Measurements from ENCODE around the gene KCNMB1. TPM values are rescaled to one million over a fixed set of nuclear protein-coding genes. Genes with fewer than 3 reads are reported as not detected.
"Not testable (repeated sequence)": the region's sequence is repeated elsewhere in the genome, so short reads cannot be mapped to it uniquely, and the experiment has no call there.

Gene KCNMB1
- total RNA-seq, 3 donors from 2014 or later, result 1.5 to 59.1 (median 5.5) TPM

DNA sequence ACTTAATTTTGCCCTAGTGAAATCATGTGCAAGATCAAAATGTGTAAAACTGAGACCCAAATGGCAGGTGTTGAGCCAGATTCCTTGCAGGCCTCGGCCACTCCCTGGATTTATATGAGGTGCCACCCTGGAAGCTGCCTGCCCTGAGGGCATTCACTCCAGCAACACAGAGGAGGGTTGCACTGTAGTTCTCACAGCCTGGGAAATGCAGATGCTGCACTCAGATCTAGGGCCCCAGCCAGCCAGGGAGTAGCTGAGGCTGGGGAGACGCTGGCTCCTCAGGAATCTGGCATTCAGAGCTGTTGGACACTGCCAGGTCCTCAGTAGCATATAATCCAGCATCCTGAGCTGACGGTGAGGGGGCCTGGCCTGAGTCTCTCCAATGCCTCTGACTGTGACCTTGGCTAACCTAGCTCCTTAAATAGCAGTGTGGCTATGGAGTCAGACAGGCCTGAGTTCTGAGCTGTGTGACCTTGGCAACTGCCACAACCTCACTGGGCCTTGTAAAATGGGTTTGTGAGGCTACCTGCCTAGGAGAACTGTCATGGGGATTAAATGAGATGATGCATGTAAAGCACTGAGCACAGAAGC lies 8.7 kb downstream of the KCNMB1 start:
- ATAC-seq, result no peak
- no peaks in the 10 kb centered on the region for H3K4me1 ChIP-seq (ENCODE audit: low read depth)
- intact Hi-C loops (cut with DNase I, micrococcal nuclease), result no loop called here
- no peaks in the 10 kb centered on the region for H3K9me3 ChIP-seq
- DNase-seq, result no peak
- TF ChIP-seq, protein P1, sequence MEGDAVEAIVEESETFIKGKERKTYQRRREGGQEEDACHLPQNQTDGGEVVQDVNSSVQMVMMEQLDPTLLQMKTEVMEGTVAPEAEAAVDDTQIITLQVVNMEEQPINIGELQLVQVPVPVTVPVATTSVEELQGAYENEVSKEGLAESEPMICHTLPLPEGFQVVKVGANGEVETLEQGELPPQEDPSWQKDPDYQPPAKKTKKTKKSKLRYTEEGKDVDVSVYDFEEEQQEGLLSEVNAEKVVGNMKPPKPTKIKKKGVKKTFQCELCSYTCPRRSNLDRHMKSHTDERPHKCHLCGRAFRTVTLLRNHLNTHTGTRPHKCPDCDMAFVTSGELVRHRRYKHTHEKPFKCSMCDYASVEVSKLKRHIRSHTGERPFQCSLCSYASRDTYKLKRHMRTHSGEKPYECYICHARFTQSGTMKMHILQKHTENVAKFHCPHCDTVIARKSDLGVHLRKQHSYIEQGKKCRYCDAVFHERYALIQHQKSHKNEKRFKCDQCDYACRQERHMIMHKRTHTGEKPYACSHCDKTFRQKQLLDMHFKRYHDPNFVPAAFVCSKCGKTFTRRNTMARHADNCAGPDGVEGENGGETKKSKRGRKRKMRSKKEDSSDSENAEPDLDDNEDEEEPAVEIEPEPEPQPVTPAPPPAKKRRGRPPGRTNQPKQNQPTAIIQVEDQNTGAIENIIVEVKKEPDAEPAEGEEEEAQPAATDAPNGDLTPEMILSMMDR (IDR thresholded peaks at IDR 0.05), result no peak
- no peaks in the 10 kb centered on the region for H3K36me3 ChIP-seq (ENCODE audit: low read depth)
- H3K4me3 ChIP-seq, result no peak overlapping the region

DNA sequence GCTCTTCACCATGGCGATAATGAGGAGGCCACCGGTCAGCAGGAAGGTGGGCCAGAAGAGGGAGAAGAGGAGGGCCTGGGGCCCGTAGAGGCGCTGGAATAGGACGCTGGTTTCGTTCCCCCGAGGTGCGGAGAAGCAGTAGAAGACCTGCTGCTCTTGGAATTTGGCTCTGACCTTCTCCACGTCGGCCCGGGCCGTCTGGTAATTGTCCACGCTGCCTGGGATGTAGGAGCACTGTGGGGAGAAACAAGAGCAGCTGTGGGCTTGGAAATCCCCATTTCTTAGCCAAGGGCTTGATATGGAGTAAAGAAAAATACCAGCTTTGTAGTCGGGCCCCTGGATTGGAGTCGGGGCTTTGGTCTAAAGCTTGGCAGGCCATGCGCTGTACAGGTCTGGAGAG lies 10.4 kb downstream of the KCNMB1 start:
- DNase-seq (no peak), ATAC-seq (no peak)
- H3K4me3 ChIP-seq, result no peak overlapping the region
- no peaks in the 10 kb centered on the region for H3K9me3 ChIP-seq
- H3K36me3 ChIP-seq (ENCODE audit: low read depth), result no peaks in the 10 kb centered on the region
- TF ChIP-seq, protein P1 (IDR thresholded peaks at IDR 0.05), result no peak
- intact Hi-C loops (cut with DNase I, micrococcal nuclease), result no loop called here
- H3K4me1 ChIP-seq (ENCODE audit: low read depth), result no peaks in the 10 kb centered on the region

DNA sequence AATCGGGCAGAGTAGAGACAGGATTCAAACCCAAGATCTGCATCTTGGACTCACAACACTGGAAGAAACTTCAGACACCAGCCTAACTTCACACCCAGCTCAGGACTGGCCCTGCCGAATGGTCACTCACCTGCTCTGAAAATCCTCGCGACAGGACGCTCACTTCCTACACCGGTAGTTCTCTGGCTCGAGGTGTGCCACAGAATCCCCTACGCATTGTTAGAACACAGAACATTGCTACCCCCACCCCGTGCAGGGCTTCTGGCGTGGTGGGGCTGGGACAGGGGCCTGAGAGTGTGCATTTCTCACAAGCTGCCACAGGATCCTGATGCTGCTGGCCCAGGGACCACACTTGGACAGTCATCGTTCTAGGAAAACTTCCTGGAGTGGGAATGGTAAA lies 12.1 kb downstream of the KCNMB1 start:
- TF ChIP-seq, protein P1 (IDR thresholded peaks at IDR 0.05), result no peak
- intact Hi-C loops (cut with DNase I, micrococcal nuclease), result no loop called here
- no peak for ATAC-seq
- Histone ChIP-seq H3K36me3 (ENCODE audit: low read depth) (no peaks in the 10 kb centered on the region), H3K4me3 (no peak overlapping the region), H3K9me3 (no peaks in the 10 kb centered on the region), H3K4me1 (ENCODE audit: low read depth) (no peaks in the 10 kb centered on the region)
- DNase-seq, result no peak

DNA sequence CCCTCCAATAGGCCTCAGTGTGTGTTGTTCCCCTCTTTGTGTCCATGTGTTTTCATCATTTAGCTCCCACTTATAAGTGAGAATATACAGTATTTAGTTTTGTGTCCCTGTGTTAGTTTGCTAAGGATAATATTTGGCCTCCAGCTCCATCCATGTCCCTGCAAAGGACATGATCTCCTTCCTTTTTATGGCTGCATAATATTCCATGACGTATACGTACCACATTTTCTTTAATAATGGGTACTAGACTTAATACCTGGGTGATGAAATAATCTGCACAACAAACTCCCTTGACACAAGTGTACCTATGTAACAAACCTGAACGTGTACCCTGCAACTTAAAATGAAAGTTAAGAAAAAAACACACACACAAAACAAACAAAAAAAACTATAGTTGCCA lies 12.6 kb downstream of the KCNMB1 start:
- intact Hi-C loops (cut with DNase I, micrococcal nuclease); H3K4me1 ChIP-seq (ENCODE audit: low read depth); H3K9me3 ChIP-seq; H3K4me3 ChIP-seq; H3K36me3 ChIP-seq (ENCODE audit: low read depth); ATAC-seq; DNase-seq: not testable (repeated sequence)

DNA sequence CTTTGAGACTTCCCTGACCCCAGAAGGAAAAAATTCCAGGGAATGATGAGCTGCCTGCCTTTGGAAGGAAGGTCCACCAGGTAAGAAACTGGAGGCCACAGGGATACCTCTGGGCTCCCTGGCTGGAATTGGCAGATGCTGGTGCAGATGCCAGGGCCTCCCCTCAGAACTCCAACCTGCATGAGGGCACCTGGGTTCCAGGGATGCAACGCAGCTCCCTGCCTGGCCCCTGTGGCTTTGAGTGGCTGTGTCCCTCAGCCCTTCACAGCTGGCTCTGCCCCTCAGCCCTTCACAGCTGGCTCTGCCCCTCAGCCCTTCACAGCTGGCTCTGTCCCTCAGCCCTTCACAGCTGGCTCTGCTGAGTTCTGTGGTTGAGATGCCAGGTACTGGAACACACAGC lies 13.9 kb downstream of the KCNMB1 start:
- Histone ChIP-seq H3K4me3 (no peak overlapping the region), H3K9me3 (no peaks in the 10 kb centered on the region), H3K36me3 (ENCODE audit: low read depth) (no peaks in the 10 kb centered on the region), H3K4me1 (ENCODE audit: low read depth) (no peaks in the 10 kb centered on the region)
- ATAC-seq, result no peak
- intact Hi-C loops (cut with DNase I, micrococcal nuclease), result no loop called here
- TF ChIP-seq, protein P1 (IDR thresholded peaks at IDR 0.05), result no peak
- DNase-seq, result no peak

DNA sequence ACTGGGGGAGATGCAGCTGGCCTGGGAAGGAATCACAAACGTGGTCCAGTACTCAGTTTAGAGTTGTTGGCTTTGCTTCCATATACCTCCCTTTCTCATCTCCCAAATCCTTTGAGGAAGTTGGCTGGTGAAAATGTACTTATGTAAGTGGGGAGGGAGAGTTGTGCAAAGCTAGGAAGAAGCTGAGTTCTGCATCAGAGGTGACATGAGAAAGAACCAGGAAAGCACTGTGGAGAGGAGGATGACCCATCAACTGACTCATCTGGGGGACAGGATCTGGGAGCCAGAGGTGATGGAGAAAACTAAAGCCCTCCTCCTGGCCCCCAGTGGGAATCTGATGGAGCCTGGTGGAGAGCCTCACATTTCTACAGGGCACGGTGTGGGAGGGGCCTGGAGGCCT lies 16.2 kb downstream of the KCNMB1 start:
- no peak for DNase-seq
- no peaks in the 10 kb centered on the region for H3K36me3 ChIP-seq (ENCODE audit: low read depth)
- no peaks in the 10 kb centered on the region for H3K9me3 ChIP-seq
- H3K4me1 ChIP-seq (ENCODE audit: low read depth), result no peaks in the 10 kb centered on the region
- no peak overlapping the region for H3K4me3 ChIP-seq
- no peak for ATAC-seq
- TF ChIP-seq, protein P1 (IDR thresholded peaks at IDR 0.05), result no peak
- intact Hi-C loops (cut with DNase I, micrococcal nuclease), result no loop called here
